ENCODE results near the gene FGF21.

FGF21 gene

DNA sequence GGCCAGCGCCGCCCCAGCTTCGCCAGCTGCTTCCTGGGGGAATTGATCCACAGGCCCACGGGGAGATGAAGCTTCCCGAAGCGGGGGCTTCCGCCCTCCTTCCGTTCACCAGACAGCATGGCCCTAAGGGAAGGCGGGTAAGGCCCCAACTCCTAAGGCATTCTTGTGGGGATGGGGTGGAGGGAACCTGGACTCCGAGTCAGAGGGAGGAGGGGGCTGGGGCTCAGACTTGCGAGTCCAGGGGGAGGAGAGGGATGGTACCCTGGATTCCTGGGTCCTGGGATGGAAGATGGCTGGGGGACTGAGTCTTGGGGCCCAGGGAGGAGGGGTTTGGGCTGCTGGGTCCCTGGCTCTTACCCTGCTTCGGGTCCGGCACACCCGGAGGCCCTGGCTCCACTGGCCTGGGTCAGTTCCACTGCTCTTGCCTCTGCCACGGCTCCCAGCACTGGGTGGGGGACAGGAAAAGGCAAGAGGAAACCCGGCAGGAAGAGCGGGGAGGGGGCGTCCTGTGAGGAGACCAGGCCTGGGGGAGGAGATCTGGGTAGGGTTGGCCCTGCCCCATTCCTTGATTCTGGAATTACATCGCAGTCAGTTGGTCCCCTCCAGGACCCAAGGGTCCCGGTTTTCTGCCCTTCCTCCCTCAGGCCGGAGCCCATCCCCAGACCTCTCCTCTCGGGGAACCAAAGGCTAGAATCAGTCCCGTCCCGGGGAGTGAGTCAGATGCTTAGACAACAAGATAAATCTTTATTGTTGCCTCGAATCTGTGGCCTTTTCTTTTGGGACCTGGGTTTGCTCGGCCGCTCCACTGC is 15.0 kb upstream of the FGF21 start, which contains the start of gene RASIP1:
Gene RASIP1, minus strand, starts transcription at position 447 of the 809 bp plus-strand sequence. Its CDS starts 328 bp downstream, at position 119.
- Mint-ChIP-seq H3K4me3 (peak within 1 kb of the TSS; percentile 5), H3K27ac (peak within 1 kb of the TSS; percentile 20), H3K4me1 (ENCODE audit: low read depth) (peaks cover 31% of the 10 kb centered on the region), H3K9me3 (peaks cover 3% of the 10 kb centered on the region), H3K27me3 (peaks cover 66% of the 10 kb centered on the region), H3K36me3 (ENCODE audit: low read depth) (no peaks in the 10 kb centered on the region)
- intact Hi-C loops (cut with micrococcal nuclease): no loop called here

DNA sequence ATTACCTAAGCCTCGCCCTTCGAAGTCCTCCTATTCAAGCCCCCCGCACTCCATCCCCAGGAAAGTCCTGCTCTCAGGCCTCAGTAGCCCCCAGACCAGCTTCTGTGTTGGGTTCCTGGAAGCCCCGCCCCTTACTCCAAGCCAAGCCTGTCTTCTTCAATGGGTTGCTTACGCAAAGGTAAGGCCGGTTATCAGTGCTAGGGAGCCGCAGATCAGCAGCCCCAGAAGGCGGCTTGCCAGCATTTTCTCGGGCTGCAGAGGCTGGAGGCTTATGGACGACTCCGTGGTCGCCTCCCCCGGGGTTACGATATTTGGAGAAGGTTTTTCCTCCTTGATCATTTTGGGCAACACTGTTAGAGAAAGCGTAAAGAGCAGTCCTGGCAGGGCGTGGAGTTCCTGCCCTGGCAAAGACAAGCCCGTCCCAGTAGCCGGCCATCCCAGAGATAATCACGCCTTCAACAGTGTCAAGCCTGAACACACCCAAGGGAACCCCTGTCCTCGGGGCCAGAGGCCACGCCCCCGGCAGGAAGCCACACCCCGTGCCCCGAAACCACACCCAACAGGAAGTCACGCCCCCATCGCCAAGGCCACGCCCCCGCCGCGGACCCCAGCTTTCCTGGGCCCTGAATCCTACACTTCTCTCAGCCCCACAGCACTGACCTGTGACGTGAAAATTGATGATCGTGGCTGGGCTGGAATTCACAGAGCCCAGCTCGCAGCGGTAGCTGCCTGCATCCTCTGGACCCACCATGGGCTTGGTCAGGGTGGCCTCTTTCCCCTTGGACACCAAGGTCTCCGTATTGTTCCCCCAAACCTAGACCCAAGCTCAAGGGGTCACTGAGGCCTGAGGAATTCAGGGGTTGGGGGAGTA is 14.0 kb upstream of the FGF21 start:
- Mint-ChIP-seq H3K4me1 (ENCODE audit: low read depth) (peaks cover 39% of the 10 kb centered on the region), H3K36me3 (ENCODE audit: low read depth) (no peaks in the 10 kb centered on the region), H3K27ac (peak overlapping the region; percentile 69), H3K27me3 (peaks cover 73% of the 10 kb centered on the region), H3K4me3 (no peak overlapping the region), H3K9me3 (peaks cover 9% of the 10 kb centered on the region)
- intact Hi-C loops (cut with micrococcal nuclease): no loop called here

DNA sequence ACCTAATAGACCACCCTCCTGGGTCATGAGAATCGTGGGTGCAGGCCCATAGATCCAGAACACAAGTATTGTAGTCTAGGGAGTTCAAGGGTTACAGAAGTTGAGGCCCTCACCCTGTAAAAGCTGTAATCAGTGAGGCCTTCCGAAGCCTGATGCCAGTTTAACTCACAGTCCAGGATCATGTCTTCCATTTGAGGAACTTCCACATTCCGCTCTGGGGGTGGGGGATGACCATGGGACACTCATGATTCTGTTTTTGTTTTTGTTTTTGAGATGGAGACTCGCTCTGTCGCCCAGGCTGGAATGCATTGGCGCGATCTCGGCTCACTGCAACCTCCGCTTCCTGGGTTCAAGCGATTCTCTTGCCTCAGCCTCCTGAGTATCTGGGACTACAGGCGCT is 13.2 kb upstream of the FGF21 start:
- Mint-ChIP-seq H3K4me1 (ENCODE audit: low read depth) (peaks cover 42% of the 10 kb centered on the region), H3K27me3 (peaks cover 72% of the 10 kb centered on the region), H3K4me3 (no peak overlapping the region), H3K9me3 (peaks cover 9% of the 10 kb centered on the region), H3K36me3 (ENCODE audit: low read depth) (no peaks in the 10 kb centered on the region), H3K27ac (peak overlapping the region; percentile 69)
- intact Hi-C loops (cut with micrococcal nuclease): no loop called here

DNA sequence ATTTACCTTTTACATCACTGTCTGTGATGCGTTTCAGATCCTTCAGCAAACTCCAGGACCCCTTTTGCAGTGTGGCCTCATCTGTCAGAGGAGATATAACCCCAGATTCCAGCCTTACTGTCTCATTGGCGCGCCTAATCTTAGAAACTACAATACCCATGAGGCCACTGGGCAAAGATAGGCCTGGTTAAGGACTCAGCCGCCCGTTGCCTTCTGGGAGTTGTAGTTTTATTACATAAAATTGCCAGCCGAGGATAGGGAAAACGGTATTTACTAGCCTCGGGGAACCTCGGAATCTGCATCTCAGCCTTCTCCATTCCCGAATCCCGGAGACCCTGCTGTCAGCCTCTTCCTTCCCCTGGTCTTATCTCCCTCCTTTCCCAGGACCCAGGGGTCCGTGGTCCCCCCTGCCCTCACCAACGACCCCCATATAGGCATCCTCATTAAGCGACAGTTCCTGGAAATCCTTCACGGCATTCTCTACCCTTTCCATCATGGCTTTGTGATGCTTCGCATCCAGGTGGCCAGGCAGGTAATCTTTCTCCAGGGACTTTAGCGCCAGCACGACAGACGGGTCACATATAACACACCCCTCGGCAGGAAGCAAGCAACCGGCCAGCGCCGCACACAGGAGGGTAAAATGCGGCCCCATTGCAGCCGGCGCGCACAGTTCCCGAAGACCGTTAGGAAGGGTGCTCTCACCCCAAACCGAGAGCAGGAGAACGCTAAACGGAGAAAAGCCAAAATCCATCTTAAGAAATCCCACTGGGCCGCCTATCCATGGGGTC is 9.9 kb upstream of the FGF21 start:
- Mint-ChIP-seq H3K4me1 (ENCODE audit: low read depth) (peaks cover 26% of the 10 kb centered on the region), H3K9me3 (peaks cover 9% of the 10 kb centered on the region), H3K4me3 (no peak overlapping the region), H3K36me3 (ENCODE audit: low read depth) (no peaks in the 10 kb centered on the region), H3K27ac (no peak overlapping the region), H3K27me3 (peaks cover 67% of the 10 kb centered on the region)
- intact Hi-C loops (cut with micrococcal nuclease): no loop called here

DNA sequence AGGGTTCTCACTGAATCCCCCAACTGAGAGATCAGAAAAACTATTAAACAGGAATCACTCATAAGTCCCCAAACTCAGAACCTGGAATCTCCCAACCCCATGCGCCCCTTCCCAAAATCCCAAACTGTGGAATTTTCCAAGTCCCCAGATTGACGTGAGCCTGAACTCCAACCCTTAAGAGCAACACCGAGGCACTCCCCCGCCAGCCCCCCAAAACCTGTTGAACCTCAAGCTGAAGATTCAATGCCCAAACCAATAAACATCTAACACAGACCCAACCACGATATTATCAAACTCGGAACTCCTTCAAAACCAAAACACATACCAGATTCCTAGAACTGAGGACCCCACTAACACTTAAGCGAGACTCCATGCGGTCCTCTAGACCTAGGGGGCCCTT is 9.2 kb upstream of the FGF21 start:
- intact Hi-C loops (cut with micrococcal nuclease): no loop called here
- H3K36me3 Mint-ChIP-seq (ENCODE audit: low read depth): no peaks in the 10 kb centered on the region
- peaks cover 67% of the 10 kb centered on the region for H3K27me3 Mint-ChIP-seq
- H3K9me3 Mint-ChIP-seq: peaks cover 9% of the 10 kb centered on the region
- H3K4me1 Mint-ChIP-seq (ENCODE audit: low read depth): peaks cover 25% of the 10 kb centered on the region
- H3K27ac Mint-ChIP-seq: peak overlapping the region; percentile 89
- no peak overlapping the region for H3K4me3 Mint-ChIP-seq

DNA sequence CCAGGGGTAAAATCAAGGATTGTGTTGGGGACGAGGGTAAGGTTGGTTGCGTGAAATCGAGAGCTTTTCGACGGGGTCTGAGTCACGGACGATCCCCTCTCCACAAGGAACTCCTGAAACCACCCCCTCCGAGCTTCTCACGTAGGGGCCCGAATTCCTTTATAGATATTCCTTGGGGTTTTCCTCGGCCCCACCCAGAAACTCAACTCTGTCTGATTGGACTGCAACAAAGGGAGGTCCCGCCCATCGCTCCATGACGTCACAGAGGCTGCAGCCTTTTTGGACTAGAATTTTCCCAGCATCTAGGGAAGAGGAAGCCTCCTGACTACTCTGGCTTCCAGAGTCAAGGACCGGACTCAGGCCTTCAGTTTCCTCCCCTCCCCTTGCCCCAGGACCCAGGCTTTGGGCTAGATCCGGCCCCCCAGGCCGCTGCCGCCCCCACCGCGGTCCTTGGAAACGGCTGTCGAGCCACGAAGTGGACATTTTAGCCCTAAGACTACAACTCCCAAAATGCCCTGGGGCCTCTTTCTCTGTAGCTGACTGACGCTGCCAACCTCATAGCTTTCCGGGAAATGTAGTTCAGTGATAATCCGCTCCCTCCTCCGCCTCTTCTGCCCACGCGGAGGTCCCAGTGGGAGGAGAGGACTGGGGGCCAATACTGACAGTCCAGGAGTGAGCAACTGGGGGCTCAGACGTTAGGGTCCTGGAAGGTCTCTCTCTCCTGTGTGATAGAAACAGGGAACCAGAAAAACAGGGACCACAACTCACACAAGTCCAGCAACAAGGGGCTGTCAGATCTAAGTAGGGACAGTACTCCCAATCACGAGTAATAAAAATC is 8.4 kb upstream of the FGF21 start, which contains the start of gene IZUMO1:
Gene IZUMO1, minus strand, starts transcription at position 172 of the 838 bp plus-strand sequence. CDS start 1,050 bp downstream, outside the sequence.
- intact Hi-C loops (cut with micrococcal nuclease): no loop called here
- Mint-ChIP-seq H3K27me3 (peaks cover 67% of the 10 kb centered on the region), H3K4me1 (ENCODE audit: low read depth) (peaks cover 20% of the 10 kb centered on the region), H3K4me3 (peak within 1 kb of the TSS; percentile 77), H3K9me3 (peaks cover 9% of the 10 kb centered on the region), H3K27ac (peak within 1 kb of the TSS; percentile 89), H3K36me3 (ENCODE audit: low read depth) (no peaks in the 10 kb centered on the region)

DNA sequence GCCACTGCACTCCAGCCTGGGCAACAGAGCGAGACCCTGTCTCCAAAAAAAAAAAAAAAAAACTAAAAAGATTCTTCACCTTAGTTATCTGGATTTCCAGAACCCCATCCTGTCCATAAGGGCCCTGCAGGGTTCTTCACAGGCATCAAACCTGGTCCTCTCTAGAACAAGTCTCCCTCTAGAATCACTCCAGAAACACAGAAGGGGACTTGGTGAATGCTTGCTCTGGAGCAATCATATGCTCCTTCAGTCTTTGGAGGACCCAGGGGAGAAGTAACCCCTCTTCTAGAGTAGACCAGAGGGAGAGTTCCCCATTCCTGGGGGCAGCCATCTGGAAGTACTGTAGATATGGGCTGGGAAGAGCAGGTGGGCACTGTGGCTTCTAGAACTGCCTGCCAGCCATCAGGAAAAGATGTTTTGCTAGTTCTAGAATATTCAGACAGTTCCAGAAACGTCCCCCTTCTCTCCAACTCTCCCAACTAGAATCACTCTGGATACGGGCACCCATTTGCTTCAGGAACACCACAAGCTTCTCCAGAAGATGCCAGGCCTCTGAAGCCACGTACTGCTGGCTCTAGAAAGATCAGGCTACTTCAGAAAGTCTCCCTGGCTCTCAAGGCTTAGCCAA is 5.6 kb upstream of the FGF21 start:
- Mint-ChIP-seq H3K9me3 (peaks cover 9% of the 10 kb centered on the region), H3K27ac (no peak overlapping the region), H3K4me3 (no peak overlapping the region), H3K36me3 (ENCODE audit: low read depth) (no peaks in the 10 kb centered on the region), H3K4me1 (ENCODE audit: low read depth) (peaks cover 38% of the 10 kb centered on the region), H3K27me3 (peaks cover 75% of the 10 kb centered on the region)
- intact Hi-C loops (cut with micrococcal nuclease): no loop called here

DNA sequence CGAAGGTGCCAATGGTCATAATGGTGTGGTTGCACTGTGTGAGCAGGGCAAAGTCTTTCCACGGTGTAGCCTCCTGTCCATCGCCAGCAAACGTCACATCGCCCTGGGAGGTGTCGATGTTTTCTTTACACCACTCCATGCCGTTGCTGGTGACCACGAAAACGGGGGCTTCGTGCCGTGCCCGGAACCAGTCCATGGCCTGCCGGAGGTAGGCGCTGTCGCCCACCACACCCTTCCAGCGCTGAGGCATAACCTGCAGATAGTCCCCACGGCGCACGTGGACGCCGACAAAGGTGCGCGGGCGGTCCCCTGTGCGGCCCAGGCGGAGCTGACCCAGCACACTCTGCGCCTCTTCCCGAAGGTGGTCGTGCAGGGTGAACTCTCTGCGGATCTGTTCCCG is 5.0 kb upstream of the FGF21 start:
- Mint-ChIP-seq H3K4me3 (no peak overlapping the region), H3K27me3 (peaks cover 81% of the 10 kb centered on the region), H3K27ac (no peak overlapping the region), H3K4me1 (ENCODE audit: low read depth) (peaks cover 37% of the 10 kb centered on the region), H3K9me3 (peaks cover 6% of the 10 kb centered on the region), H3K36me3 (ENCODE audit: low read depth) (no peaks in the 10 kb centered on the region)
- intact Hi-C loops (cut with micrococcal nuclease): no loop called here

DNA sequence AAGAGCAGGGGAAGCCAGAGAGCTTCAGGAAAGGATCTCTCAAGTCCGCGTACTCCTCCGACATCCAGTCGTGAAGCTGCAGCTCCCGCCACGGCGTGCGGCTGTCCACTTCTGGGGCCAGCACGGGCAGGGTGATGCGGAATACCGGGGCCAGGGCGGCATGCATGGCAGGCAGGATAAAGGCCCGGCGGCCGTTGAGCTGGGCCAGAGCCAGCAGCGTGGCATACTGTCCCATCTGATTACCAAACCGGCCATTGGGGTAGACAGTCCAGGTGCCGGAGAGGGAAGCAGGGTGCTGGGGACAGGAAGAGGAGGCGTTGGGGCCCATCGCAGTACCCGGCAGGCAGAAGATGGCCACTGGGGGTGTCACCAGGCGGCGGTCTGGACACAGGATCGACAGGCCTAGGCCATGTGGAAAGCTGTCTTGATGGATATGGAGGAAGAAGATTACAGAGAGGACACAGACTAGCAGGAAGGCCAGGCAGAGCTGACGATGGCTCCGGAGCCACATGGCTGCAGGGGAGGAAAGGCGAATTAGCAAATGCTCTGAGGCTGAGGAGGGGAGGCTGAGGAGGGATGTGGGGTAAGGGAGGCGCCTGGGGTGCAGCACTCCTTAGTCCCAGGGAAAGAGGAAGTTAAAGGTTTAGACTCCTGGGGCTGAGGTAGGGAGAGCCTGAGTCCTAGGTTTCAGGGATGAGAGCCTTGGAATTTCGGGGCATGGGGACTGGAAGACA is 4.4 kb upstream of the FGF21 start:
- H3K4me3 Mint-ChIP-seq: no peak overlapping the region
- no peaks in the 10 kb centered on the region for H3K9me3 Mint-ChIP-seq
- no peak overlapping the region for H3K27ac Mint-ChIP-seq
- no peaks in the 10 kb centered on the region for H3K36me3 Mint-ChIP-seq (ENCODE audit: low read depth)
- intact Hi-C loops (cut with micrococcal nuclease): no loop called here
- peaks cover 33% of the 10 kb centered on the region for H3K4me1 Mint-ChIP-seq (ENCODE audit: low read depth)
- peaks cover 79% of the 10 kb centered on the region for H3K27me3 Mint-ChIP-seq

DNA sequence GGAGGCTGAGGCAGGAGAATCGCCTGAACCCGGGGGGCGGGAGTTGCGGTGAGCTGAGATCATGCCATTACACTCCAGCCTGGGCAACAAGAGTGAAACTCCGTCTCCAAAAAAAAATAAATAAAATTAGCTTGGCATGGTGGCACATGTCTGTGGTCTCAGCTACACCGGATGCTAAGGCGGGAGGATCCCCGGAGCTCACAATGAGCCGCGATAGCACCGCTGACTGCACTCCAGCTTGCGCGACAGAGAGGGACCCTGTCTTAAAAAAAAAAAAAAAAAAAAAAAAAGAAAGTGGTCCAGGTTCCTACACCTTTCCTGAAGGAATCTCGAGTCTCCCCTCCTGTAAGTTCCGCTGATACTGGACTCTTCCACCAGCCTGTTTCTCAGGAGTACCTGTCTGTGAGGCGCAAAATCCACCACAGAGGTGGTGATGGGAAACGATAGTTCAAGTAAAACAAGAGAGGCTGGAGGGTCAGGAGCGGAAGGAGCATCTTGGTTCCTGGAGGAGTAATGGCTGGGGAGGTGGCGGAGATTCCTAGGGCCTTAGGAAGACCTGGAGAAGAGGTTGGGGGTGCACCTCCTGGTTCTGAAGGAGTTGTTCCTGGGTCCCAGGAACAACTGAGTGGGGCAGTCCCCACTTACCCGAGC is 3.4 kb upstream of the FGF21 start:
- no peak overlapping the region for H3K27ac Mint-ChIP-seq
- H3K4me3 Mint-ChIP-seq: peak overlapping the region; percentile 59
- intact Hi-C loops (cut with micrococcal nuclease): no loop called here
- H3K4me1 Mint-ChIP-seq (ENCODE audit: low read depth): peaks cover 26% of the 10 kb centered on the region
- no peaks in the 10 kb centered on the region for H3K36me3 Mint-ChIP-seq (ENCODE audit: low read depth)
- H3K27me3 Mint-ChIP-seq: peaks cover 83% of the 10 kb centered on the region
- no peaks in the 10 kb centered on the region for H3K9me3 Mint-ChIP-seq

DNA sequence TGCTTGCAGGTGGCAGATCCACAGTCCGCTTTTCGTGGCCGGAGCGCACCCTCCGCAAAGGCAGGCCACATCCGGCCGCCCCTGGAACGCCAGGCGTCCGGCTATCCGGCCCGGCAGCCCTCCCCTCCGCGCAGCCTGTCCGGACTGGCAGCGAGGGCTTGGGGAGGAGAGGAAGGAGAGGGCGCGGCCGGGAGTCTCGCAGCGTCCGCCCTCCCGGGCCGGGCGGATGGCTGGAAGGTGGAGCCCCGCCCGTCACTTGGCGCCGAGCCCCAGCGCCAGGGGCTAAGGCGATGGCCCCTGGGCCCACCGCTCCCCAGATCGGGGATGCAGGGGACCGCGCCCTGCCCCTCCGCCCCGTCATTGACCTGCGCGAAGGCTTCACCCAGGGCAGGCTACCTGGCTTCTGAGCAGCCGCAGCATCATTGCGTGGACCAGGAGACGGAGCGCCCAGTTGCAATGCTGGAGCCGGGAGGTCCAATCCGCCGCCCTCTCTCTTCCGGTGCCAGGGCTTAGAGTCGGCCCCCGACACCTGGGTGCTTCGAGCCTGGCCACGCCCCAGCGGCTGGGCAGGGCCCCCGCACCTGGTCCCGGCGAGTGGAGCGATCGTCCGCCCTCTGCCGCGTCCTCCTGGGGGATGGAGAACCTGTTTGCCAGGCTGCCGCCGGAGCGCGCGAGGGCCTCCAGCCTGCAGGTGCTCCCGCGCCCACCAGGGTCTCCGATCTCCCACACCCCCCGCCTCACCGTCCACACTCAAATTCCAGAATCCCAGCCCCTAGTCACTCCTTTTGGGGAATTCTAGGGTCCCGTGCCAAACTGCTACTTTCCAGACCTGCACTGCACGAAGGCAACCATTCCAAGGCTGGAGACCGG is 2.6 kb upstream of the FGF21 start, which contains the start of gene FUT1:
Gene FUT1, minus strand, starts transcription at position 146 of the 870 bp plus-strand sequence. CDS start 1,360 bp downstream, outside the sequence.
- Mint-ChIP-seq H3K27ac (peak within 1 kb of the TSS; percentile 78), H3K4me1 (ENCODE audit: low read depth) (peaks cover 26% of the 10 kb centered on the region), H3K27me3 (peaks cover 82% of the 10 kb centered on the region), H3K4me3 (peak within 1 kb of the TSS; percentile 62), H3K9me3 (no peaks in the 10 kb centered on the region), H3K36me3 (ENCODE audit: low read depth) (no peaks in the 10 kb centered on the region)
- intact Hi-C loops (cut with micrococcal nuclease): no loop called here
